ENCODE data around the gene LMO1. TPM values are rescaled to one million over a fixed set of nuclear protein-coding genes. Genes with fewer than 3 reads are reported as not detected.

Gene LMO1
- total and polyA plus RNA-seq, 2 experiments from 2014 or later = 0.33 TPM; not detected in 1

DNA sequence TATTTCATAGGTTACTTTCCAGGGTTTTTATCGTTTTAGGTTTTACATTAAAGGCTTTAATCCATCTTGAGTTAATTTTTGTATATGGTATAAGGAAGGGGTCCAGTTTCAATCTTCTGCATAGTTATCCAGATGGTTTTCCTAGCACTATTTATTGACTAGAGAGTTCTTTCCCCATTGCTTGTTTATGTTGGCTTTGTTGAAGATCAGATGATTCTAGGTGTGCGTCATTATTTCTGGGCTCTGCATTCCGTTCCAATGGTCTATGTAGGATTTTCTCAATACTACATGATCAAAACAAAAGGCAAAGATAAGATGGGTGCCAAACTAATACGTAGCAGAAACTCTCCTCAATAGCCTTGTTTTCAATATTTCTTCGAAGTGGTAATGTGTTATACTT lies 80.6 kb downstream of the LMO1 start:
- H4K20me1 ChIP-seq (ENCODE audit: insufficient read depth, poor library complexity, severe bottlenecking) = no peaks in the 10 kb centered on the region
- H2AFZ ChIP-seq = no peak overlapping the region
- H3K27me3 ChIP-seq = no peaks in the 10 kb centered on the region
- no peak overlapping the region for H3K4me2 ChIP-seq
- no peak overlapping the region for H3K27ac ChIP-seq
- H3K4me1 ChIP-seq (ENCODE audit: insufficient read depth) = no peaks in the 10 kb centered on the region
- no peaks in the 10 kb centered on the region for H3K9me3 ChIP-seq (ENCODE audit: low read depth)
- no peak overlapping the region for H3K4me3 ChIP-seq
- no peak for TF ChIP-seq EZH2 (IDR thresholded peaks at IDR 0.05; ENCODE audit: borderline replicate concordance)
- no peaks in the 10 kb centered on the region for H3K79me2 ChIP-seq
- 72% methylated on average over 5 of the region's 5 CpGs for WGBS (ENCODE audit: low lambda C conversion rate, missing lambda C conversion rate)
- DNase-seq (ENCODE audit: low spot score) = no peak
- no peaks in the 10 kb centered on the region for H3K36me3 ChIP-seq (replicated peaks; ENCODE audit: insufficient read depth, low read depth)
- H3K9me2 ChIP-seq (replicated peaks; ENCODE audit: insufficient read depth) = no peaks in the 10 kb centered on the region

GRCh38 chr11:8180469-8180868 lies 83.2 kb downstream of the LMO1 start:
- no peaks in the 10 kb centered on the region for H3K79me2 ChIP-seq
- no peak overlapping the region for H2AFZ ChIP-seq
- H3K9me2 ChIP-seq (replicated peaks; ENCODE audit: insufficient read depth) = no peaks in the 10 kb centered on the region
- H3K27ac ChIP-seq = no peak overlapping the region
- no peaks in the 10 kb centered on the region for H3K4me1 ChIP-seq (ENCODE audit: insufficient read depth)
- WGBS (ENCODE audit: low lambda C conversion rate, missing lambda C conversion rate) = 42% methylated on average over 4 of the region's 4 CpGs
- no peaks in the 10 kb centered on the region for H4K20me1 ChIP-seq (ENCODE audit: insufficient read depth, poor library complexity, severe bottlenecking)
- peaks cover 15% of the 10 kb centered on the region for H3K27me3 ChIP-seq
- H3K9me3 ChIP-seq (ENCODE audit: low read depth) = no peaks in the 10 kb centered on the region
- no peak for DNase-seq (ENCODE audit: low spot score)
- H3K36me3 ChIP-seq (replicated peaks; ENCODE audit: insufficient read depth, low read depth) = no peaks in the 10 kb centered on the region
- TF ChIP-seq CTCF (IDR thresholded peaks at IDR 0.05; ENCODE audit: poor library complexity) (no peak), EZH2 (IDR thresholded peaks at IDR 0.05; ENCODE audit: borderline replicate concordance) (no peak), EZH2phosphoT487 (IDR thresholded peaks at IDR 0.05; ENCODE audit: low read depth, severe bottlenecking, unreplicated experiment) (no peak)
- H3K4me2 ChIP-seq = no peak overlapping the region
- no peak overlapping the region for H3K4me3 ChIP-seq

GRCh38 chr11:8178297-8178696 lies 85.4 kb downstream of the LMO1 start:
- Histone ChIP-seq H3K9me3 (ENCODE audit: low read depth) (no peaks in the 10 kb centered on the region), H3K27ac (no peak overlapping the region), H3K79me2 (no peaks in the 10 kb centered on the region), H3K4me1 (ENCODE audit: insufficient read depth) (no peaks in the 10 kb centered on the region), H3K9me2 (replicated peaks; ENCODE audit: insufficient read depth) (no peaks in the 10 kb centered on the region), H3K36me3 (replicated peaks; ENCODE audit: insufficient read depth, low read depth) (no peaks in the 10 kb centered on the region), H4K20me1 (ENCODE audit: insufficient read depth, poor library complexity, severe bottlenecking) (no peaks in the 10 kb centered on the region), H3K4me3 (no peak overlapping the region), H3K4me2 (no peak overlapping the region), H2AFZ (no peak overlapping the region), H3K27me3 (peaks cover 17% of the 10 kb centered on the region)
- TF ChIP-seq EZH2phosphoT487 (IDR thresholded peaks at IDR 0.05; ENCODE audit: low read depth, severe bottlenecking, unreplicated experiment) = no peak
- TF ChIP-seq CTCF (IDR thresholded peaks at IDR 0.05; ENCODE audit: poor library complexity) = no peak
- TF ChIP-seq EZH2 (IDR thresholded peaks at IDR 0.05; ENCODE audit: borderline replicate concordance) = no peak
- DNase-seq (ENCODE audit: low spot score) = no peak
- 53% methylated on average over 1 of the region's 1 CpG for WGBS (ENCODE audit: low lambda C conversion rate, missing lambda C conversion rate)

- H3K9me3 ChIP-seq (ENCODE audit: low read depth) = no peaks in the 10 kb centered on the region
- no peaks in the 10 kb centered on the region for H3K79me2 ChIP-seq
- H3K4me2 ChIP-seq = no peak overlapping the region
- no peaks in the 10 kb centered on the region for H3K4me1 ChIP-seq (ENCODE audit: insufficient read depth)
- no peaks in the 10 kb centered on the region for H4K20me1 ChIP-seq (ENCODE audit: insufficient read depth, poor library complexity, severe bottlenecking)
- H3K27ac ChIP-seq = no peak overlapping the region
- no peak for DNase-seq (ENCODE audit: low spot score)
- H3K36me3 ChIP-seq (replicated peaks; ENCODE audit: insufficient read depth, low read depth) = no peaks in the 10 kb centered on the region
- H3K4me3 ChIP-seq = no peak overlapping the region
- no peaks in the 10 kb centered on the region for H3K9me2 ChIP-seq (replicated peaks; ENCODE audit: insufficient read depth)
- WGBS (ENCODE audit: low lambda C conversion rate, missing lambda C conversion rate) = 62% methylated on average over 5 of the region's 5 CpGs
- TF ChIP-seq CTCF (IDR thresholded peaks at IDR 0.05; ENCODE audit: poor library complexity) (no peak), EZH2 (IDR thresholded peaks at IDR 0.05; ENCODE audit: borderline replicate concordance) (no peak), EZH2phosphoT487 (IDR thresholded peaks at IDR 0.05; ENCODE audit: low read depth, severe bottlenecking, unreplicated experiment) (no peak)
- peaks cover 17% of the 10 kb centered on the region for H3K27me3 ChIP-seq
- no peak overlapping the region for H2AFZ ChIP-seq
Observed at GRCh38 chr11:8177136-8177535, 86.5 kb downstream of the LMO1 start.

Other genes starting within 250 kb of the LMO1 start
- gene TUB, start 182.7 kb downstream of the LMO1 start, total RNA-seq = 14.9 and 18.7 TPM in 2 replicates
- gene TUB, start 182.7 kb downstream of the LMO1 start, polyA plus RNA-seq = 4.8 and 5.0 TPM in 2 replicates
- 2.8 and 3.2 TPM in 2 replicates for gene RIC3, start 94.9 kb downstream of the LMO1 start, total RNA-seq
- 2.9 and 3.6 TPM in 2 replicates for gene RIC3, start 94.9 kb downstream of the LMO1 start, polyA plus RNA-seq